Femur (tissue), 1 donor: ENCODE data around the gene MBOAT1.
"Not testable (repeated sequence)": the region's sequence is repeated elsewhere in the genome, so short reads cannot be mapped to it uniquely, and the experiment has no call there.

Experiments
- DNase-seq: peaks from one replicate; pipeline ENCODE4 v3.0.0-alpha.2; 2017

The MBOAT1 gene

GRCh38 chr6:20168690-20169089, 43.6 kb downstream of the MBOAT1 start:
- DNase-seq = no peak

- no peak for DNase-seq
These were observed 44.7 kb downstream of the MBOAT1 start for GRCh38 chr6:20167601-20168000.

GRCh38 chr6:20166210-20166609, 46.1 kb downstream of the MBOAT1 start:
- DNase-seq = no peak

- no peak for DNase-seq
These were observed 49.8 kb downstream of the MBOAT1 start for GRCh38 chr6:20162515-20162914.

- DNase-seq = no peak
These were observed 51.6 kb downstream of the MBOAT1 start for GRCh38 chr6:20160541-20161283.

- DNase-seq = no peak
These were observed 52.3 kb downstream of the MBOAT1 start for GRCh38 chr6:20159781-20160540.

GRCh38 chr6:20159098-20159497, 53.2 kb downstream of the MBOAT1 start:
- DNase-seq = no peak

GRCh38 chr6:20158676-20159075, 53.6 kb downstream of the MBOAT1 start:
- DNase-seq = no peak

- no peak for DNase-seq
These were observed 55.4 kb downstream of the MBOAT1 start for GRCh38 chr6:20156824-20157223.

GRCh38 chr6:20154753-20155152, 57.5 kb downstream of the MBOAT1 start:
- no peak for DNase-seq

GRCh38 chr6:20153194-20153593, 59.1 kb downstream of the MBOAT1 start:
- DNase-seq = no peak

- no peak for DNase-seq
These were observed 63.8 kb downstream of the MBOAT1 start for GRCh38 chr6:20148433-20148832.

- DNase-seq = no peak
These were observed 64.8 kb downstream of the MBOAT1 start for GRCh38 chr6:20147469-20147868.

- not testable (repeated sequence) for DNase-seq
These were observed 65.4 kb downstream of the MBOAT1 start for GRCh38 chr6:20146831-20147230.

GRCh38 chr6:20146291-20146690, 66.0 kb downstream of the MBOAT1 start:
- DNase-seq = no peak

GRCh38 chr6:20142866-20143265, 69.4 kb downstream of the MBOAT1 start:
- no peak for DNase-seq

GRCh38 chr6:20141931-20142330, 70.3 kb downstream of the MBOAT1 start:
- no peak for DNase-seq

- DNase-seq = not testable (repeated sequence)
These were observed 72.9 kb downstream of the MBOAT1 start for GRCh38 chr6:20139127-20139963.

GRCh38 chr6:20137837-20138236, 74.4 kb downstream of the MBOAT1 start:
- no peak for DNase-seq

GRCh38 chr6:20137240-20137639, 75.0 kb downstream of the MBOAT1 start:
- no peak for DNase-seq

GRCh38 chr6:20135677-20136268, 76.5 kb downstream of the MBOAT1 start:
- DNase-seq = no peak

- no peak for DNase-seq
These were observed 77.7 kb downstream of the MBOAT1 start for GRCh38 chr6:20134613-20135012.
